HepG2 (cell line): ENCODE measurements around the gene UCP1. TPM values are rescaled to one million over a fixed set of nuclear protein-coding genes. Genes with fewer than 3 reads are reported as not detected.

ENCODE experiments used
- CREM ChIP-seq, 2 experiments: sonication (generic) in 1 of 2; formaldehyde crosslinking in 1 of 2; IDR thresholded peaks; 2 replicates each; pipeline versions ENCODE4 v1.4.0 to v1.6.1; 2016 to 2020; ENCODE audit warnings: antibody characterized with exemption in 1 of 2, mild to moderate bottlenecking in 1 of 2, missing genetic modification reagents in 1 of 2
- EP300 ChIP-seq, 3 experiments: sonication (generic) in 1 of 3; formaldehyde crosslinking in 1 of 3; IDR thresholded peaks; 2 replicates each; pipeline versions ENCODE4 v1.5.1 to v1.6.1; 2011 to 2020; ENCODE audit warnings: low read depth in 2 of 3, low read length in 2 of 3, borderline replicate concordance in 1 of 3, improper control_type of control experiment in 1 of 3, mild to moderate bottlenecking in 1 of 3, missing genetic modification reagents in 1 of 3, moderate library complexity in 1 of 3
- ETV5 ChIP-seq: IDR thresholded peaks from 2 replicates; pipeline ENCODE4 v1.6.1; 2018; ENCODE audit warnings: missing biosample characterization, missing genetic modification reagents, inconsistent platforms, borderline replicate concordance
- FOXA1 ChIP-seq, 2 experiments: fragments of 450-650 bp in 1 of 2; sonication (generic) in 1 of 2; formaldehyde crosslinking in 1 of 2; IDR thresholded peaks; 2 replicates each; pipeline versions ENCODE4 v1.4.0 to v1.6.1; 2016 to 2020; ENCODE audit warnings: missing genetic modification reagents in 1 of 2
- FOXP4 ChIP-seq: sonication (generic); formaldehyde crosslinking; IDR thresholded peaks from 2 replicates; pipeline ENCODE4 v1.4.0; 2020; ENCODE audit warnings: missing genetic modification reagents
- GZF1 ChIP-seq: sonication (generic); formaldehyde crosslinking; IDR thresholded peaks from 2 replicates; pipeline ENCODE4 v1.5.1; 2020; ENCODE audit warnings: mild to moderate bottlenecking, missing genetic modification reagents
- HNF4A ChIP-seq: sonication (generic); formaldehyde crosslinking; IDR thresholded peaks from 2 replicates; pipeline ENCODE4 v1.4.0; 2020; ENCODE audit warnings: missing genetic modification reagents
- HNF4G ChIP-seq, 2 experiments: sonication (generic) in 1 of 2; formaldehyde crosslinking in 1 of 2; IDR thresholded peaks; 2 replicates each; pipeline versions ENCODE4 v1.4.0 to v1.6.1; 2011 to 2020; ENCODE audit warnings: borderline replicate concordance in 2 of 2, low read depth in 2 of 2, mild to moderate bottlenecking in 2 of 2, low read length in 1 of 2, missing genetic modification reagents in 1 of 2, moderate library complexity in 1 of 2
- JARID2 ChIP-seq: sonication (generic); formaldehyde crosslinking; IDR thresholded peaks from 2 replicates; pipeline ENCODE4 v1.8.1; 2023; ENCODE audit warnings: missing genetic modification reagents, inconsistent platforms; ENCODE audit not compliant: insufficient replicate concordance
- JUN ChIP-seq: sonication (generic); formaldehyde crosslinking; IDR thresholded peaks from 2 replicates; pipeline ENCODE4 v1.4.0; 2020; ENCODE audit warnings: mild to moderate bottlenecking, missing genetic modification reagents
- MED1 ChIP-seq: sonication (generic); formaldehyde crosslinking; IDR thresholded peaks from 2 replicates; pipeline ENCODE4 v1.4.0; 2020; ENCODE audit warnings: missing genetic modification reagents
- ONECUT2 ChIP-seq: sonication (generic); formaldehyde crosslinking; IDR thresholded peaks from 2 replicates; pipeline ENCODE4 v1.4.0; 2020; ENCODE audit warnings: missing genetic modification reagents
- PCBP1 ChIP-seq: fragments of 200-400 bp; formaldehyde crosslinking; IDR thresholded peaks from 2 replicates; pipeline ENCODE4 v1.6.1; 2017; ENCODE audit warnings: mild to moderate bottlenecking, low read depth, low read length, borderline replicate concordance
- RNF2 ChIP-seq: fragments of 450-650 bp; conservative IDR thresholded peaks from 2 replicates; pipeline ENCODE4 v1.6.1; 2016; ENCODE audit warnings: low read depth
- RXRB ChIP-seq: IDR thresholded peaks from 2 replicates; pipeline ENCODE4 v1.6.1; 2016; ENCODE audit warnings: borderline replicate concordance, missing genetic modification reagents, missing compliant biosample characterization
- SOX6 ChIP-seq, 2 experiments: fragments of 450-650 bp in 1 of 2; sonication (generic) in 1 of 2; formaldehyde crosslinking in 1 of 2; IDR thresholded peaks; 2 replicates each; pipeline versions ENCODE4 v1.4.0 to v1.6.1; 2017 to 2020; ENCODE audit warnings: antibody characterized with exemption in 1 of 2, mild to moderate bottlenecking in 1 of 2, missing genetic modification reagents in 1 of 2
- TCF7 ChIP-seq: sonication (generic); IDR thresholded peaks from 2 replicates; pipeline ENCODE4 v1.6.1; 2016; ENCODE audit warnings: antibody characterized with exemption, low read depth
- TFDP2 ChIP-seq: sonication (generic); formaldehyde crosslinking; IDR thresholded peaks from 2 replicates; pipeline ENCODE4 v1.4.0; 2020; ENCODE audit warnings: missing genetic modification reagents
- ZNF264 ChIP-seq: sonication (generic); formaldehyde crosslinking; IDR thresholded peaks from 2 replicates; pipeline ENCODE4 v1.4.0; 2020; ENCODE audit warnings: missing genetic modification reagents
- ZNF609 ChIP-seq: sonication (generic); formaldehyde crosslinking; IDR thresholded peaks from 2 replicates; pipeline ENCODE4 v1.4.0; 2020; ENCODE audit warnings: mild to moderate bottlenecking, missing genetic modification reagents, borderline replicate concordance
- polyA plus RNA-seq, 8 experiments: library from polyadenylated mRNA; depleted of rRNA in 3 of 8; stranded (reverse) in 7 of 8; unstranded in 1 of 8; fragments of >200 nt; fragmentation: Illumina TruSeq in 4 of 8; extraction: Trizol in 4 of 8; gene quantifications; 2 replicates each; pipeline versions ENCODE4 v1.2.1 to v1.2.3, GENCODE V29; 2011 to 2016; ENCODE audit warnings: low read depth in 4 of 8, missing spikeins in 1 of 8, mixed read lengths in 1 of 8; ENCODE audit not compliant: insufficient read depth in 1 of 8
- total RNA-seq, 5 experiments: library from RNA; depleted of rRNA; stranded (reverse); fragments of >200 nt; fragmentation: Illumina TruSeq; extraction: Trizol; gene quantifications; 2 replicates each; pipeline ENCODE4 v1.2.3, GENCODE V29; 2016; ENCODE audit warnings: low read depth in 1 of 5

Gene UCP1
- total and polyA plus RNA-seq, 2 of the 13 experiments (the other 11 are each of a cell fraction or from before 2014, with no cell fraction given), result 0.11 TPM

- TF ChIP-seq RNF2, result no peak
- peak; percentile 41; the same call in 1 of the 2 replicates for TF ChIP-seq ZNF609
- TF ChIP-seq PCBP1, result no peak
- no peak for TF ChIP-seq JARID2 (CRISPR knock-in tag)
- TF ChIP-seq HNF4G (IDR thresholded peaks at IDR 0.05; ENCODE audit: borderline replicate concordance, low read depth, low read length), result 0 out of 2 replicates have a peak, but pooled peaks have one; percentile 2
- TF ChIP-seq HNF4G (CRISPR knock-in tag; IDR thresholded peaks at IDR 0.05; ENCODE audit: borderline replicate concordance, low read depth), result no peak
- 0 out of 2 replicates have a peak, but pooled peaks have one; percentile 44 for TF ChIP-seq MED1 (CRISPR knock-in tag)
- peak; percentile 62; the same call in 1 of the 2 replicates for TF ChIP-seq CREM (IDR thresholded peaks at IDR 0.05)
- no peak for TF ChIP-seq CREM (CRISPR knock-in tag; IDR thresholded peaks at IDR 0.05)
- TF ChIP-seq RXRB (CRISPR knock-in tag), result peak; percentile 35; the same call in 1 of the 2 replicates
- no peak for TF ChIP-seq FOXA1 (IDR thresholded peaks at IDR 0.05)
- peak; percentile 77 for TF ChIP-seq FOXA1 (CRISPR knock-in tag; IDR thresholded peaks at IDR 0.05)
- no peak for TF ChIP-seq SOX6 (IDR thresholded peaks at IDR 0.05)
- TF ChIP-seq SOX6 (CRISPR knock-in tag; IDR thresholded peaks at IDR 0.05), result peak; percentile 84
- TF ChIP-seq ETV5 (CRISPR knock-in tag), result peak; percentile 63
- peak; percentile 81 for TF ChIP-seq HNF4A
- TF ChIP-seq FOXP4 (CRISPR knock-in tag), result peak; percentile 69
- no peak for TF ChIP-seq GZF1 (CRISPR knock-in tag)
- TF ChIP-seq TFDP2 (CRISPR knock-in tag), result 0 out of 2 replicates have a peak, but pooled peaks have one; percentile 40
- no peak for TF ChIP-seq JUN (CRISPR knock-in tag)
- peak in 1 of 2 experiments; percentile 83; a peak in 1 of 4 replicates for TF ChIP-seq EP300 (IDR thresholded peaks at IDR 0.05; ENCODE audit: low read depth in 2 of 2, low read length in 2 of 2)
- no peak; the same call in 1 of the 2 replicates for TF ChIP-seq EP300 (CRISPR knock-in tag; IDR thresholded peaks at IDR 0.05; ENCODE audit: borderline replicate concordance)
- peak; percentile 60; the same call in 1 of the 2 replicates for TF ChIP-seq ZNF264 (CRISPR knock-in tag)
- TF ChIP-seq ONECUT2 (CRISPR knock-in tag), result 0 out of 2 replicates have a peak, but pooled peaks have one; percentile 37
- peak; percentile 76 for TF ChIP-seq TCF7
Observed at GRCh38 chr4:140615451-140615850, 46.7 kb upstream of the UCP1 start (continued).
